ENCODE measurements around the gene IFFO2. TPM values are rescaled to one million over a fixed set of nuclear protein-coding genes. Genes with fewer than 3 reads are reported as not detected.

IFFO2 gene
- total and polyA plus RNA-seq, 2 experiments from 2014 or later: 0.71 to 7.5 TPM

DNA sequence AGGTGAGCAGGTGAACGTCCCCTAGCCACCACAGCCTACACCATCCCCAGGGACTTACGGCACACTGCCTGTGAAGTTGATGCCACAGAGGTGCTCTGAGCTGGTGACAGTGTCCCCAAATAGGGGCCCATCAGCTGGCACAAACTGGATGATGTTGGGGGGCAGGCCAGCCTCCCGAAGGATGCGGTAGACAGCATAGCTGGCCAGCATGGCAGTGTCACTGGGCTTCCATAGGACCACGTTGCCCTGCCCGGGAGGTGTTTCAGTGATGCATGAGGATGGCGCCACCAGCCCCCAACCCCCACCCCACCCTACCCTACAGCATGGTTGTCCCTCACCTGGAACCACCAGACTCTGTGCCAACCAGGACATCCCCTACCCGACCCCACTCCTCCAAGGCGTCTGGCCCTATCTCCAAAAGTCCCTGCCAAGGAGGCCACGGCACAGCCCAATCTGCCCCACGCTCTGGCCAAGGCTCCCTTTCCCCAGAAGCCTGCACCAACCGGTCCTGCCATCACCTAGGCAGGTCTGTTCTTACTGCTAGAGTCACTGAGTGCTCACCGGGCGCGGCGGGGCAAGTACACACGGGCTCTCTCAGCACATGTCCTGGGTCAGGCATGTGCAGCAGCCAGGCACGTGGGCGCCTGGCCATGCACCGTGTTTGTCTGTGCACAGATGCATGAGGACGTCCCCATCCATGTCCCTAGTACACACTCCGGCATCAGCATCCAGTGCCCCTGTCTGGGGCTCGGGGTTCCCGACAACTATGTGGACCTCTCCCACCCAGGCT lies 74.6 kb downstream of the IFFO2 start:
- no peaks in the 10 kb centered on the region for H3K9me2 ChIP-seq (ENCODE audit: insufficient read depth)
- H3K4me3 Mint-ChIP-seq: no peak overlapping the region; the same call in 2 of the 3 replicates
- no peaks in the 10 kb centered on the region for H3K27me3 ChIP-seq (ENCODE audit: insufficient read depth)
- no peak overlapping the region for H3K27ac ChIP-seq (ENCODE audit: low read depth)
- H3K79me2 ChIP-seq (replicated peaks; ENCODE audit: insufficient read depth): no peaks in the 10 kb centered on the region
- no peak overlapping the region for H3K27ac Mint-ChIP-seq
- no peaks in the 10 kb centered on the region for H4K20me1 ChIP-seq (replicated peaks; ENCODE audit: insufficient read depth)
- peaks cover 5% of the 10 kb centered on the region; the same call in 1 of the 2 replicates for H3K4me1 ChIP-seq (ENCODE audit: insufficient read depth)
- H2AFZ ChIP-seq: no peak overlapping the region
- H3F3A ChIP-seq (replicated peaks; ENCODE audit: low read depth): no peaks in the 10 kb centered on the region
- TF ChIP-seq POLR2AphosphoS5 (IDR thresholded peaks at IDR 0.05; ENCODE audit: low read depth) (no peak), ZNF114 (CRISPR knock-in tag; IDR thresholded peaks at IDR 0.05) (no peak), CREB1 (CRISPR knock-in tag; IDR thresholded peaks at IDR 0.05; ENCODE audit: low read depth) (no peak), STAT1 (IDR thresholded peaks at IDR 0.05; ENCODE audit: unreplicated experiment) (no peak), ZNF331 (CRISPR knock-in tag; IDR thresholded peaks at IDR 0.05; ENCODE audit: low read depth) (no peak), JUNB (IDR thresholded peaks at IDR 0.05; ENCODE audit: unreplicated experiment) (no peak), EZH2phosphoT487 (IDR thresholded peaks at IDR 0.05; ENCODE audit: unreplicated experiment) (no peak), EZH2 (IDR thresholded peaks at IDR 0.05; ENCODE audit: low read depth, unreplicated experiment) (no peak), NANOG (IDR thresholded peaks at IDR 0.05; ENCODE audit: borderline replicate concordance) (no peak)
- TF ChIP-seq, protein P1, sequence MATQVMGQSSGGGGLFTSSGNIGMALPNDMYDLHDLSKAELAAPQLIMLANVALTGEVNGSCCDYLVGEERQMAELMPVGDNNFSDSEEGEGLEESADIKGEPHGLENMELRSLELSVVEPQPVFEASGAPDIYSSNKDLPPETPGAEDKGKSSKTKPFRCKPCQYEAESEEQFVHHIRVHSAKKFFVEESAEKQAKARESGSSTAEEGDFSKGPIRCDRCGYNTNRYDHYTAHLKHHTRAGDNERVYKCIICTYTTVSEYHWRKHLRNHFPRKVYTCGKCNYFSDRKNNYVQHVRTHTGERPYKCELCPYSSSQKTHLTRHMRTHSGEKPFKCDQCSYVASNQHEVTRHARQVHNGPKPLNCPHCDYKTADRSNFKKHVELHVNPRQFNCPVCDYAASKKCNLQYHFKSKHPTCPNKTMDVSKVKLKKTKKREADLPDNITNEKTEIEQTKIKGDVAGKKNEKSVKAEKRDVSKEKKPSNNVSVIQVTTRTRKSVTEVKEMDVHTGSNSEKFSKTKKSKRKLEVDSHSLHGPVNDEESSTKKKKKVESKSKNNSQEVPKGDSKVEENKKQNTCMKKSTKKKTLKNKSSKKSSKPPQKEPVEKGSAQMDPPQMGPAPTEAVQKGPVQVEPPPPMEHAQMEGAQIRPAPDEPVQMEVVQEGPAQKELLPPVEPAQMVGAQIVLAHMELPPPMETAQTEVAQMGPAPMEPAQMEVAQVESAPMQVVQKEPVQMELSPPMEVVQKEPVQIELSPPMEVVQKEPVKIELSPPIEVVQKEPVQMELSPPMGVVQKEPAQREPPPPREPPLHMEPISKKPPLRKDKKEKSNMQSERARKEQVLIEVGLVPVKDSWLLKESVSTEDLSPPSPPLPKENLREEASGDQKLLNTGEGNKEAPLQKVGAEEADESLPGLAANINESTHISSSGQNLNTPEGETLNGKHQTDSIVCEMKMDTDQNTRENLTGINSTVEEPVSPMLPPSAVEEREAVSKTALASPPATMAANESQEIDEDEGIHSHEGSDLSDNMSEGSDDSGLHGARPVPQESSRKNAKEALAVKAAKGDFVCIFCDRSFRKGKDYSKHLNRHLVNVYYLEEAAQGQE (IDR thresholded peaks at IDR 0.05; ENCODE audit: unreplicated experiment): no peak
- TF ChIP-seq, protein P2, sequence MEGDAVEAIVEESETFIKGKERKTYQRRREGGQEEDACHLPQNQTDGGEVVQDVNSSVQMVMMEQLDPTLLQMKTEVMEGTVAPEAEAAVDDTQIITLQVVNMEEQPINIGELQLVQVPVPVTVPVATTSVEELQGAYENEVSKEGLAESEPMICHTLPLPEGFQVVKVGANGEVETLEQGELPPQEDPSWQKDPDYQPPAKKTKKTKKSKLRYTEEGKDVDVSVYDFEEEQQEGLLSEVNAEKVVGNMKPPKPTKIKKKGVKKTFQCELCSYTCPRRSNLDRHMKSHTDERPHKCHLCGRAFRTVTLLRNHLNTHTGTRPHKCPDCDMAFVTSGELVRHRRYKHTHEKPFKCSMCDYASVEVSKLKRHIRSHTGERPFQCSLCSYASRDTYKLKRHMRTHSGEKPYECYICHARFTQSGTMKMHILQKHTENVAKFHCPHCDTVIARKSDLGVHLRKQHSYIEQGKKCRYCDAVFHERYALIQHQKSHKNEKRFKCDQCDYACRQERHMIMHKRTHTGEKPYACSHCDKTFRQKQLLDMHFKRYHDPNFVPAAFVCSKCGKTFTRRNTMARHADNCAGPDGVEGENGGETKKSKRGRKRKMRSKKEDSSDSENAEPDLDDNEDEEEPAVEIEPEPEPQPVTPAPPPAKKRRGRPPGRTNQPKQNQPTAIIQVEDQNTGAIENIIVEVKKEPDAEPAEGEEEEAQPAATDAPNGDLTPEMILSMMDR (conservative IDR thresholded peaks at IDR 0.05; ENCODE audit: low read depth in 2 of 2): no peak
- TF ChIP-seq, protein P3, sequence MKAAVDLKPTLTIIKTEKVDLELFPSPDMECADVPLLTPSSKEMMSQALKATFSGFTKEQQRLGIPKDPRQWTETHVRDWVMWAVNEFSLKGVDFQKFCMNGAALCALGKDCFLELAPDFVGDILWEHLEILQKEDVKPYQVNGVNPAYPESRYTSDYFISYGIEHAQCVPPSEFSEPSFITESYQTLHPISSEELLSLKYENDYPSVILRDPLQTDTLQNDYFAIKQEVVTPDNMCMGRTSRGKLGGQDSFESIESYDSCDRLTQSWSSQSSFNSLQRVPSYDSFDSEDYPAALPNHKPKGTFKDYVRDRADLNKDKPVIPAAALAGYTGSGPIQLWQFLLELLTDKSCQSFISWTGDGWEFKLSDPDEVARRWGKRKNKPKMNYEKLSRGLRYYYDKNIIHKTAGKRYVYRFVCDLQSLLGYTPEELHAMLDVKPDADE (IDR thresholded peaks at IDR 0.05): no peak
- TF ChIP-seq, protein P4, sequence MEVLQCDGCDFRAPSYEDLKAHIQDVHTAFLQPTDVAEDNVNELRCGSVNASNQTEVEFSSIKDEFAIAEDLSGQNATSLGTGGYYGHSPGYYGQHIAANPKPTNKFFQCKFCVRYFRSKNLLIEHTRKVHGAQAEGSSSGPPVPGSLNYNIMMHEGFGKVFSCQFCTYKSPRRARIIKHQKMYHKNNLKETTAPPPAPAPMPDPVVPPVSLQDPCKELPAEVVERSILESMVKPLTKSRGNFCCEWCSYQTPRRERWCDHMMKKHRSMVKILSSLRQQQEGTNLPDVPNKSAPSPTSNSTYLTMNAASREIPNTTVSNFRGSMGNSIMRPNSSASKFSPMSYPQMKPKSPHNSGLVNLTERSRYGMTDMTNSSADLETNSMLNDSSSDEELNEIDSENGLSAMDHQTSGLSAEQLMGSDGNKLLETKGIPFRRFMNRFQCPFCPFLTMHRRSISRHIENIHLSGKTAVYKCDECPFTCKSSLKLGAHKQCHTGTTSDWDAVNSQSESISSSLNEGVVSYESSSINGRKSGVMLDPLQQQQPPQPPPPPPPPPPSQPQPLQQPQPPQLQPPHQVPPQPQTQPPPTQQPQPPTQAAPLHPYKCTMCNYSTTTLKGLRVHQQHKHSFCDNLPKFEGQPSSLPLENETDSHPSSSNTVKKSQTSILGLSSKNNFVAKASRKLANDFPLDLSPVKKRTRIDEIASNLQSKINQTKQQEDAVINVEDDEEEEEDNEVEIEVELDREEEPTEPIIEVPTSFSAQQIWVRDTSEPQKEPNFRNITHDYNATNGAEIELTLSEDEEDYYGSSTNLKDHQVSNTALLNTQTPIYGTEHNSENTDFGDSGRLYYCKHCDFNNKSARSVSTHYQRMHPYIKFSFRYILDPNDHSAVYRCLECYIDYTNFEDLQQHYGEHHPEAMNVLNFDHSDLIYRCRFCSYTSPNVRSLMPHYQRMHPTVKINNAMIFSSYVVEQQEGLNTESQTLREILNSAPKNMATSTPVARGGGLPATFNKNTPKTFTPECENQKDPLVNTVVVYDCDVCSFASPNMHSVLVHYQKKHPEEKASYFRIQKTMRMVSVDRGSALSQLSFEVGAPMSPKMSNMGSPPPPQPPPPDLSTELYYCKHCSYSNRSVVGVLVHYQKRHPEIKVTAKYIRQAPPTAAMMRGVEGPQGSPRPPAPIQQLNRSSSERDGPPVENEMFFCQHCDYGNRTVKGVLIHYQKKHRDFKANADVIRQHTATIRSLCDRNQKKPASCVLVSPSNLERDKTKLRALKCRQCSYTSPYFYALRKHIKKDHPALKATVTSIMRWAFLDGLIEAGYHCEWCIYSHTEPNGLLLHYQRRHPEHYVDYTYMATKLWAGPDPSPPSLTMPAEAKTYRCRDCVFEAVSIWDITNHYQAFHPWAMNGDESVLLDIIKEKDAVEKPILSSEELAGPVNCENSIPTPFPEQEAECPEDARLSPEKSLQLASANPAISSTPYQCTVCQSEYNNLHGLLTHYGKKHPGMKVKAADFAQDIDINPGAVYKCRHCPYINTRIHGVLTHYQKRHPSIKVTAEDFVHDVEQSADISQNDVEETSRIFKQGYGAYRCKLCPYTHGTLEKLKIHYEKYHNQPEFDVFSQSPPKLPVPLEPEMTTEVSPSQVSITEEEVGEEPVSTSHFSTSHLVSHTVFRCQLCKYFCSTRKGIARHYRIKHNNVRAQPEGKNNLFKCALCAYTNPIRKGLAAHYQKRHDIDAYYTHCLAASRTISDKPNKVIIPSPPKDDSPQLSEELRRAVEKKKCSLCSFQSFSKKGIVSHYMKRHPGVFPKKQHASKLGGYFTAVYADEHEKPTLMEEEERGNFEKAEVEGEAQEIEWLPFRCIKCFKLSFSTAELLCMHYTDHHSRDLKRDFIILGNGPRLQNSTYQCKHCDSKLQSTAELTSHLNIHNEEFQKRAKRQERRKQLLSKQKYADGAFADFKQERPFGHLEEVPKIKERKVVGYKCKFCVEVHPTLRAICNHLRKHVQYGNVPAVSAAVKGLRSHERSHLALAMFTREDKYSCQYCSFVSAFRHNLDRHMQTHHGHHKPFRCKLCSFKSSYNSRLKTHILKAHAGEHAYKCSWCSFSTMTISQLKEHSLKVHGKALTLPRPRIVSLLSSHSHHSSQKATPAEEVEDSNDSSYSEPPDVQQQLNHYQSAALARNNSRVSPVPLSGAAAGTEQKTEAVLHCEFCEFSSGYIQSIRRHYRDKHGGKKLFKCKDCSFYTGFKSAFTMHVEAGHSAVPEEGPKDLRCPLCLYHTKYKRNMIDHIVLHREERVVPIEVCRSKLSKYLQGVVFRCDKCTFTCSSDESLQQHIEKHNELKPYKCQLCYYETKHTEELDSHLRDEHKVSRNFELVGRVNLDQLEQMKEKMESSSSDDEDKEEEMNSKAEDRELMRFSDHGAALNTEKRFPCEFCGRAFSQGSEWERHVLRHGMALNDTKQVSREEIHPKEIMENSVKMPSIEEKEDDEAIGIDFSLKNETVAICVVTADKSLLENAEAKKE (CRISPR knock-in tag; IDR thresholded peaks at IDR 0.05): no peak
- peaks cover 3% of the 10 kb centered on the region for H3K27me3 Mint-ChIP-seq (ENCODE audit: insufficient read depth, low read depth, poor library complexity)
- no peak for DNase-seq (ENCODE audit: low spot score)
- H3K9me3 Mint-ChIP-seq: no peaks in the 10 kb centered on the region
- no peak for ATAC-seq
- H3K36me3 ChIP-seq (ENCODE audit: insufficient read depth): no peaks in the 10 kb centered on the region
- H3K4me2 ChIP-seq: no peak overlapping the region
- peaks cover 8% of the 10 kb centered on the region; the same call in 2 of the 3 replicates for H3K36me3 Mint-ChIP-seq (ENCODE audit: low read depth)
- no peaks in the 10 kb centered on the region for H3K4me1 Mint-ChIP-seq
- no peak overlapping the region for H3K4me3 ChIP-seq
